ENCODE results near the gene PATZ1. TPM values are rescaled to one million over a fixed set of nuclear protein-coding genes. Genes with fewer than 3 reads are reported as not detected.

The PATZ1 gene
- total and polyA plus RNA-seq, 2 donors (not counting 3 experiments of a cell fraction or from before 2014, with no cell fraction given) = 19.7 to 23.7 TPM

- H4K20me1 ChIP-seq (replicated peaks; ENCODE audit: control insufficient read depth, extremely low read depth, insufficient read depth, low read length) = no peaks in the 10 kb centered on the region
- H3K79me2 ChIP-seq (ENCODE audit: control insufficient read depth, insufficient read depth, low read length) = no peaks in the 10 kb centered on the region
- intact Hi-C loops (cut with micrococcal nuclease) = no loop called here
- H3K4me2 ChIP-seq (ENCODE audit: insufficient read depth, low read length) = no peak overlapping the region
- H2AFZ ChIP-seq (ENCODE audit: low read depth, low read length) = no peak overlapping the region
- dilution Hi-C loops (cut with MboI; ENCODE audit: extremely low pct_ligation_motif_present, low sequenced_read_pairs) = no loop called here
- DNase-seq (ENCODE audit: low read depth, low spot score) = no peak
- no peaks in the 10 kb centered on the region for H3K9me1 ChIP-seq (replicated peaks; ENCODE audit: control insufficient read depth, extremely low read depth, insufficient read depth, low read length)
- POLR2A ChIA-PET = no interaction called here
- no peaks in the 10 kb centered on the region for H3K27me3 ChIP-seq (ENCODE audit: control insufficient read depth in 2 of 2, insufficient read depth in 2 of 2, low read length in 2 of 2)
- H3K27ac ChIP-seq (ENCODE audit: insufficient read depth, low read depth, low read length) = no peak overlapping the region
- no peak overlapping the region for H3K4me3 ChIP-seq (replicated peaks in 1 of 3; ENCODE audit: insufficient read depth in 1 of 3, low read depth in 1 of 3, low read length in 3 of 3)
- H3K9ac ChIP-seq (replicated peaks; ENCODE audit: extremely low read depth, insufficient read depth, low read length) = no peak overlapping the region
- TF ChIP-seq POLR2A (IDR thresholded peaks at IDR 0.05; ENCODE audit: low read depth, low read length) = no peak
- TF ChIP-seq MYC (IDR thresholded peaks at IDR 0.05; ENCODE audit: low read depth, low read length) = no peak
- no peak for TF ChIP-seq CTCF (IDR thresholded peaks at IDR 0.05; ENCODE audit: extremely low read depth in 1 of 2, insufficient read depth in 1 of 2, low read depth in 1 of 2, low read length in 2 of 2)
- TF ChIP-seq MAX (IDR thresholded peaks at IDR 0.05; ENCODE audit: insufficient read depth, insufficient read length) = no peak
- TF ChIP-seq EZH2 (IDR thresholded peaks at IDR 0.05; ENCODE audit: borderline replicate concordance, low read depth, low read length, severe bottlenecking) = no peak
- no peak for TF ChIP-seq FOS (IDR thresholded peaks at IDR 0.05; ENCODE audit: borderline replicate concordance, insufficient read depth, low read length)
- no peak for TF ChIP-seq JUN (IDR thresholded peaks at IDR 0.05; ENCODE audit: borderline replicate concordance, insufficient read depth, insufficient read length, low read depth)
- TF ChIP-seq GATA2 (IDR thresholded peaks at IDR 0.05; ENCODE audit: insufficient read depth, insufficient read length, low read depth, low read length) = no peak
- TF ChIP-seq POLR2AphosphoS5 (IDR thresholded peaks at IDR 0.05; ENCODE audit: insufficient read depth, low read depth, low read length) = no peak
- FAIRE-seq = no peak
- CTCF ChIA-PET = no interaction called here
- no peaks in the 10 kb centered on the region for H3K9me3 ChIP-seq (replicated peaks; ENCODE audit: control insufficient read depth, insufficient read depth, low read length)
- H3K36me3 ChIP-seq (ENCODE audit: control insufficient read depth in 2 of 2, extremely low read depth in 1 of 2, insufficient read depth in 2 of 2, low read length in 2 of 2) = peaks cover 0 to 13% of the 10 kb centered on the region in 2 experiments
- BruUV-seq (replicated peaks) = no TSS peak
- peaks cover 42% of the 10 kb centered on the region for H3K4me1 ChIP-seq (ENCODE audit: control insufficient read depth, extremely low read depth, insufficient read depth, low read length)
Measured at GRCh38 chr22:31287818-31288495, 58.2 kb downstream of the PATZ1 start.
